ENCODE data around the gene USP32. TPM values are rescaled to one million over a fixed set of nuclear protein-coding genes. Genes with fewer than 3 reads are reported as not detected.

The USP32 gene
- total RNA-seq, 2 donors from 2014 or later, result 54.1 to 74.3 TPM

- Histone ChIP-seq H3K9me3 (ENCODE audit: control insufficient read depth, low read length) (peaks cover 7% of the 10 kb centered on the region), H3K27ac (ENCODE audit: low read depth, low read length) (no peak overlapping the region), H3K36me3 (ENCODE audit: control insufficient read depth, insufficient read depth, low read length) (peaks cover 8% of the 10 kb centered on the region), H3K9ac (ENCODE audit: extremely low read depth, low read length, poor library complexity, severe bottlenecking) (no peak overlapping the region), H3K4me1 (ENCODE audit: control insufficient read depth, insufficient read depth, low read length) (no peaks in the 10 kb centered on the region), H3K27me3 (ENCODE audit: control insufficient read depth, insufficient read depth, low read length, poor library complexity, severe bottlenecking) (no peaks in the 10 kb centered on the region), H3K4me3 (ENCODE audit: low read length) (no peak overlapping the region)
- 93 to 100% methylated on average over 3 to 7 of the region's 9 CpGs for WGBS, 2 experiments (ENCODE audit: insufficient coverage in 1 of 2, insufficient read length in 1 of 2)
- peaks cover 6% of the 10 kb centered on the region for H3K4me1 Mint-ChIP-seq
- no peaks in the 10 kb centered on the region for H3K9me3 Mint-ChIP-seq
- H3K27me3 Mint-ChIP-seq (ENCODE audit: insufficient read depth), result no peaks in the 10 kb centered on the region
- TF ChIP-seq, protein P1, sequence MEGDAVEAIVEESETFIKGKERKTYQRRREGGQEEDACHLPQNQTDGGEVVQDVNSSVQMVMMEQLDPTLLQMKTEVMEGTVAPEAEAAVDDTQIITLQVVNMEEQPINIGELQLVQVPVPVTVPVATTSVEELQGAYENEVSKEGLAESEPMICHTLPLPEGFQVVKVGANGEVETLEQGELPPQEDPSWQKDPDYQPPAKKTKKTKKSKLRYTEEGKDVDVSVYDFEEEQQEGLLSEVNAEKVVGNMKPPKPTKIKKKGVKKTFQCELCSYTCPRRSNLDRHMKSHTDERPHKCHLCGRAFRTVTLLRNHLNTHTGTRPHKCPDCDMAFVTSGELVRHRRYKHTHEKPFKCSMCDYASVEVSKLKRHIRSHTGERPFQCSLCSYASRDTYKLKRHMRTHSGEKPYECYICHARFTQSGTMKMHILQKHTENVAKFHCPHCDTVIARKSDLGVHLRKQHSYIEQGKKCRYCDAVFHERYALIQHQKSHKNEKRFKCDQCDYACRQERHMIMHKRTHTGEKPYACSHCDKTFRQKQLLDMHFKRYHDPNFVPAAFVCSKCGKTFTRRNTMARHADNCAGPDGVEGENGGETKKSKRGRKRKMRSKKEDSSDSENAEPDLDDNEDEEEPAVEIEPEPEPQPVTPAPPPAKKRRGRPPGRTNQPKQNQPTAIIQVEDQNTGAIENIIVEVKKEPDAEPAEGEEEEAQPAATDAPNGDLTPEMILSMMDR (conservative IDR thresholded peaks at IDR 0.05), result no peak
- H3K27ac Mint-ChIP-seq, result no peak overlapping the region
- peaks cover 13% of the 10 kb centered on the region for H3K36me3 Mint-ChIP-seq (ENCODE audit: low read depth)
- no peak overlapping the region for H3K4me3 Mint-ChIP-seq
- DNase-seq, result peak; percentile 66
These were observed 63.3 kb downstream of the USP32 start for GRCh38 chr17:60328679-60329078.

- Histone ChIP-seq H3K36me3 (ENCODE audit: control insufficient read depth, insufficient read depth, low read length) (peaks cover 8% of the 10 kb centered on the region), H3K27ac (ENCODE audit: low read depth, low read length) (no peak overlapping the region), H3K9me3 (ENCODE audit: control insufficient read depth, low read length) (peaks cover 7% of the 10 kb centered on the region), H3K4me1 (ENCODE audit: control insufficient read depth, insufficient read depth, low read length) (no peaks in the 10 kb centered on the region), H3K4me3 (ENCODE audit: low read length) (no peak overlapping the region), H3K27me3 (ENCODE audit: control insufficient read depth, insufficient read depth, low read length, poor library complexity, severe bottlenecking) (no peaks in the 10 kb centered on the region), H3K9ac (ENCODE audit: extremely low read depth, low read length, poor library complexity, severe bottlenecking) (no peak overlapping the region)
- 92% methylated on average over 4 of the region's 4 CpGs; no CpG with 5 or more reads in 1 of the 2 experiments for WGBS, 2 experiments (ENCODE audit: insufficient coverage in 1 of 2, insufficient read length in 1 of 2)
- Mint-ChIP-seq H3K4me1 (peaks cover 6% of the 10 kb centered on the region), H3K27me3 (ENCODE audit: insufficient read depth) (no peaks in the 10 kb centered on the region), H3K4me3 (no peak overlapping the region), H3K9me3 (no peaks in the 10 kb centered on the region), H3K27ac (peak overlapping the region; percentile 17), H3K36me3 (ENCODE audit: low read depth) (peaks cover 13% of the 10 kb centered on the region)
- TF ChIP-seq, protein P1 (conservative IDR thresholded peaks at IDR 0.05), result no peak
- no peak for DNase-seq
These were observed 64.0 kb downstream of the USP32 start for GRCh38 chr17:60327901-60328273.

GRCh38 chr17:60327134-60327900 lies 64.6 kb downstream of the USP32 start:
- Histone ChIP-seq H3K4me3 (ENCODE audit: low read length) (no peak overlapping the region), H3K27ac (ENCODE audit: low read depth, low read length) (no peak overlapping the region), H3K36me3 (ENCODE audit: control insufficient read depth, insufficient read depth, low read length) (peaks cover 8% of the 10 kb centered on the region), H3K9ac (ENCODE audit: extremely low read depth, low read length, poor library complexity, severe bottlenecking) (no peak overlapping the region), H3K4me1 (ENCODE audit: control insufficient read depth, insufficient read depth, low read length) (no peaks in the 10 kb centered on the region), H3K27me3 (ENCODE audit: control insufficient read depth, insufficient read depth, low read length, poor library complexity, severe bottlenecking) (no peaks in the 10 kb centered on the region), H3K9me3 (ENCODE audit: control insufficient read depth, low read length) (peaks cover 7% of the 10 kb centered on the region)
- Mint-ChIP-seq H3K27ac (peak overlapping the region; percentile 2), H3K4me1 (peaks cover 6% of the 10 kb centered on the region), H3K4me3 (no peak overlapping the region), H3K27me3 (ENCODE audit: insufficient read depth) (no peaks in the 10 kb centered on the region), H3K36me3 (ENCODE audit: low read depth) (peaks cover 11% of the 10 kb centered on the region), H3K9me3 (no peaks in the 10 kb centered on the region)
- WGBS, 2 experiments (ENCODE audit: insufficient coverage in 1 of 2, insufficient read length in 1 of 2), result 89 to 91% methylated on average over 15 to 25 of the region's 27 CpGs
- DNase-seq, result peak; percentile 83
- TF ChIP-seq, protein P1 (conservative IDR thresholded peaks at IDR 0.05), result no peak

All from endodermal cell (in vitro differentiated cells).